ENCODE results near the gene VSTM5. TPM values are rescaled to one million over a fixed set of nuclear protein-coding genes. Genes with fewer than 3 reads are reported as not detected.

The VSTM5 gene
- polyA plus RNA-seq, 1 donor (not counting 4 experiments of a cell fraction or from before 2014, with no cell fraction given), result 0.13 TPM

- Histone ChIP-seq H3K27me3 (ENCODE audit: control insufficient read depth, extremely low read depth, insufficient read depth, low read length) (no peaks in the 10 kb centered on the region), H3K9me3 (ENCODE audit: control insufficient read depth, low read depth, low read length) (no peaks in the 10 kb centered on the region), H2AFZ (ENCODE audit: control insufficient read depth, low read length) (no peak overlapping the region), H3K79me2 (ENCODE audit: control insufficient read depth, insufficient read depth, low read length) (no peaks in the 10 kb centered on the region), H3K4me1 (ENCODE audit: control insufficient read depth, extremely low read depth, insufficient read depth, low read length) (peaks cover 6% of the 10 kb centered on the region), H3K4me3 (ENCODE audit: control insufficient read depth in 2 of 3, extremely low read depth in 1 of 3, insufficient read depth in 2 of 3, low read depth in 1 of 3, low read length in 3 of 3) (no peak overlapping the region), H3K36me3 (ENCODE audit: control insufficient read depth in 2 of 2, extremely low read depth in 1 of 2, insufficient read depth in 2 of 2, low read length in 2 of 2) (no peaks in the 10 kb centered on the region), H3K27ac (ENCODE audit: control insufficient read depth, insufficient read depth, low read length) (no peak overlapping the region), H3K9me1 (ENCODE audit: control insufficient read depth, extremely low read depth, insufficient read depth, low read length) (no peaks in the 10 kb centered on the region), H3K9ac (ENCODE audit: control insufficient read depth, extremely low read depth, insufficient read depth, low read length) (no peak overlapping the region), H3K4me2 (ENCODE audit: control insufficient read depth, extremely low read depth, insufficient read depth, low read depth, low read length) (no peak overlapping the region), H4K20me1 (ENCODE audit: control insufficient read depth, extremely low read depth, insufficient read depth, low read length) (no peaks in the 10 kb centered on the region)
- dilution Hi-C loops (cut with MboI; ENCODE audit: extremely low pct_ligation_motif_present, low sequenced_read_pairs), result no loop called here
- DNase-seq (ENCODE audit: low read depth, low spot score), result no peak
- TF ChIP-seq CTCF (optimal IDR thresholded peaks at IDR 0.05 in 1 of 3, IDR thresholded peaks at IDR 0.05 in 1 of 3, conservative IDR thresholded peaks at IDR 0.05 in 1 of 3; ENCODE audit: extremely low read depth in 1 of 3, insufficient read depth in 2 of 3, low read length in 3 of 3) (no peak), EZH2 (IDR thresholded peaks at IDR 0.05; ENCODE audit: low read length) (no peak)
- FAIRE-seq, result no peak
Observed at GRCh38 chr11:93838967-93839366, 11.5 kb downstream of the VSTM5 start.

- Histone ChIP-seq H3K4me3 (ENCODE audit: control insufficient read depth in 2 of 3, extremely low read depth in 1 of 3, insufficient read depth in 2 of 3, low read depth in 1 of 3, low read length in 3 of 3) (no peak overlapping the region), H3K79me2 (ENCODE audit: control insufficient read depth, insufficient read depth, low read length) (no peaks in the 10 kb centered on the region), H3K27ac (ENCODE audit: control insufficient read depth, insufficient read depth, low read length) (no peak overlapping the region), H3K27me3 (ENCODE audit: control insufficient read depth, extremely low read depth, insufficient read depth, low read length) (no peaks in the 10 kb centered on the region), H3K36me3 (ENCODE audit: control insufficient read depth in 2 of 2, extremely low read depth in 1 of 2, insufficient read depth in 2 of 2, low read length in 2 of 2) (no peaks in the 10 kb centered on the region), H3K9me3 (ENCODE audit: control insufficient read depth, low read depth, low read length) (no peaks in the 10 kb centered on the region), H3K9me1 (ENCODE audit: control insufficient read depth, extremely low read depth, insufficient read depth, low read length) (no peaks in the 10 kb centered on the region), H3K4me2 (ENCODE audit: control insufficient read depth, extremely low read depth, insufficient read depth, low read depth, low read length) (no peak overlapping the region), H2AFZ (ENCODE audit: control insufficient read depth, low read length) (no peak overlapping the region), H3K9ac (ENCODE audit: control insufficient read depth, extremely low read depth, insufficient read depth, low read length) (no peak overlapping the region), H4K20me1 (ENCODE audit: control insufficient read depth, extremely low read depth, insufficient read depth, low read length) (no peaks in the 10 kb centered on the region), H3K4me1 (ENCODE audit: control insufficient read depth, extremely low read depth, insufficient read depth, low read length) (no peaks in the 10 kb centered on the region)
- DNase-seq (ENCODE audit: low read depth, low spot score) (no peak), FAIRE-seq (no peak)
- dilution Hi-C loops (cut with MboI; ENCODE audit: extremely low pct_ligation_motif_present, low sequenced_read_pairs), result no loop called here
- TF ChIP-seq EZH2 (IDR thresholded peaks at IDR 0.05; ENCODE audit: low read length), result no peak
- no peak for TF ChIP-seq CTCF (optimal IDR thresholded peaks at IDR 0.05 in 1 of 3, IDR thresholded peaks at IDR 0.05 in 1 of 3, conservative IDR thresholded peaks at IDR 0.05 in 1 of 3; ENCODE audit: extremely low read depth in 1 of 3, insufficient read depth in 2 of 3, low read length in 3 of 3)
Observed at GRCh38 chr11:93832780-93833179, 17.6 kb downstream of the VSTM5 start.
